HEK293T (cell line): Measurements from ENCODE around the gene FOLR3.
"Not testable (repeated sequence)": the region's sequence is repeated elsewhere in the genome, so short reads cannot be mapped to it uniquely, and the experiment has no call there.

ENCODE experiments used
- CTCF ChIA-PET: fragments of 350-600 bp; formaldehyde crosslinking; extraction: SDS; loops from one replicate; lab custom pipeline; 2021; ENCODE audit warnings: antibody characterized with exemption, inconsistent platforms; lab: Yijun Ruan, JAX
- POLR2A ChIA-PET: fragments of 350-600 bp; formaldehyde crosslinking; extraction: SDS; loops from one replicate; lab custom pipeline; 2020; ENCODE audit warnings: antibody characterized with exemption, inconsistent platforms; lab: Yijun Ruan, JAX
- DNase-seq: peaks from one replicate; pipeline ENCODE4 v3.0.0; 2012; ENCODE audit warnings: mixed read lengths; ENCODE audit errors: extremely low spot score
- ARNT ChIP-seq: fragments of 450-650 bp; IDR thresholded peaks from 2 replicates; pipeline ENCODE4 v1.6.1; 2017; ENCODE audit warnings: mild to moderate bottlenecking
- BHLHE40 ChIP-seq: fragments of 450-650 bp; IDR thresholded peaks from 2 replicates; pipeline ENCODE4 v1.6.1; 2016; ENCODE audit warnings: mild to moderate bottlenecking, moderate library complexity, borderline replicate concordance
- CTBP1 ChIP-seq: fragments of 450-650 bp; IDR thresholded peaks from 2 replicates; pipeline ENCODE4 v1.6.1; 2016; ENCODE audit warnings: borderline replicate concordance
- ELF4 ChIP-seq: fragments of 450-650 bp; IDR thresholded peaks from 2 replicates; pipeline ENCODE4 v1.6.1; 2017; ENCODE audit warnings: antibody characterized with exemption
- FOXA1 ChIP-seq: fragments of 450-650 bp; IDR thresholded peaks from 2 replicates; pipeline ENCODE4 v1.6.1; 2016; ENCODE audit warnings: mild to moderate bottlenecking
- FOXK2 ChIP-seq: fragments of 450-650 bp; IDR thresholded peaks from 2 replicates; pipeline ENCODE4 v1.6.1; 2016; ENCODE audit warnings: mild to moderate bottlenecking
- FOXM1 ChIP-seq: fragments of 450-650 bp; IDR thresholded peaks from 2 replicates; pipeline ENCODE4 v1.6.1; 2017; ENCODE audit warnings: mild to moderate bottlenecking, borderline replicate concordance
- HDGF ChIP-seq: fragments of 450-650 bp; IDR thresholded peaks from 2 replicates; pipeline ENCODE4 v1.6.1; 2017; ENCODE audit warnings: antibody characterized with exemption, borderline replicate concordance
- L3MBTL2 ChIP-seq: fragments of 450-650 bp; conservative IDR thresholded peaks from 2 replicates; pipeline ENCODE4 v1.6.1; 2016; ENCODE audit warnings: mild to moderate bottlenecking
- LEF1 ChIP-seq: fragments of 450-650 bp; IDR thresholded peaks from 2 replicates; pipeline ENCODE4 v1.6.1; 2017; ENCODE audit warnings: mild to moderate bottlenecking, borderline replicate concordance
- NFRKB ChIP-seq: fragments of 450-650 bp; IDR thresholded peaks from 2 replicates; pipeline ENCODE4 v1.6.1; 2016; ENCODE audit warnings: mild to moderate bottlenecking, moderate library complexity
- SP1 ChIP-seq: fragments of 450-650 bp; IDR thresholded peaks from 2 replicates; pipeline ENCODE4 v1.6.1; 2017
- SUZ12 ChIP-seq: fragments of 450-650 bp; IDR thresholded peaks from 2 replicates; pipeline ENCODE4 v1.6.1; 2016; ENCODE audit warnings: mild to moderate bottlenecking
- ZNF384 ChIP-seq: fragments of 450-650 bp; IDR thresholded peaks from 2 replicates; pipeline ENCODE4 v1.6.1; 2016
- TF ChIP-seq, protein P1 (sequence below): fragments of 450-650 bp; IDR thresholded peaks from 2 replicates; pipeline ENCODE4 v1.6.1; 2016

Gene FOLR3

DNA sequence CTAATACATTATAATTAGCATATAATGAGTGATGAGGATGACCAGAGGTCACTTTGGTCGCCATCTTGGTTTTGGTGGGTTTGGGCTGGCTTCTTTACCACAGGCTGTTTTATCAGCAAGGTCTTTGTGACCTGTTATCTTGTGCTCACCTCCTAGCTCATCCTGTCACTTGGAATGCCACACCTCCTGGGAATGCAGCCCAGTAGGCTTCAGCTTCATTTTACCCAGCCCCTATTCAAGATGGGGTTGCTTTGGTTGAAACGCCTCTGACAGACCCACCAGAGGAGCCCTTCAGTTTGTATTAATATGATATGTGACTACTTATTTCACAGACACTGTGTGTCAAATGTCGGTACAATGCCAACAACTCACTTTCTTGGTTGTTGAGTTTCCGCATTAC lies 20.2 kb downstream of the FOLR3 start:
- POLR2A ChIA-PET = no interaction called here
- TF ChIP-seq, protein P1, sequence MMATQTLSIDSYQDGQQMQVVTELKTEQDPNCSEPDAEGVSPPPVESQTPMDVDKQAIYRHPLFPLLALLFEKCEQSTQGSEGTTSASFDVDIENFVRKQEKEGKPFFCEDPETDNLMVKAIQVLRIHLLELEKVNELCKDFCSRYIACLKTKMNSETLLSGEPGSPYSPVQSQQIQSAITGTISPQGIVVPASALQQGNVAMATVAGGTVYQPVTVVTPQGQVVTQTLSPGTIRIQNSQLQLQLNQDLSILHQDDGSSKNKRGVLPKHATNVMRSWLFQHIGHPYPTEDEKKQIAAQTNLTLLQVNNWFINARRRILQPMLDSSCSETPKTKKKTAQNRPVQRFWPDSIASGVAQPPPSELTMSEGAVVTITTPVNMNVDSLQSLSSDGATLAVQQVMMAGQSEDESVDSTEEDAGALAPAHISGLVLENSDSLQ = no peak
- no peak for TF ChIP-seq LEF1
- no peak for DNase-seq
- CTCF ChIA-PET = no interaction called here

DNA sequence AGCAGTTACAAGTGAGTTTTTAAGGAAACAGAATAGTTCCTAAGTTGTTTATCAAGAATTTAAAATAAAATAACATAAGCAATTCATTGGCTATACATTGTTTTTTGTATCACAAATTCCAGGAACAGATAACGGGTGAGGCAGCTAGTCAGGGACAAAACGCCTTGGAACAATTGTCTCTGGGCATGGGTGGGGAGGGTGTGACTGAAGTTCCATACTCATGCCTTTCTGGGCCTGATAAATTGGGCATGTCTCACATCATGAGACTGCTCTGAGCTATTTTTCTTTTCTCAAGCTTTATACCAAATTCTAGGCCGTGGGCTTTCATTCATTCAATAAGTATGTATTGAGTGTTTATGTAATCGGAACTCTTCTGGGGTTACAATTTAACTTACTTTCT lies 21.6 kb downstream of the FOLR3 start:
- no peak for DNase-seq
- CTCF ChIA-PET = interaction anchor here (0.6 kb wide), 1 partner anchor 13 kb away, joined by 3 read pairs; no protein-coding TSS in a partner anchor
- TF ChIP-seq FOXM1 = no peak
- no peak for TF ChIP-seq L3MBTL2
- no peak for TF ChIP-seq LEF1
- no peak for TF ChIP-seq FOXK2
- TF ChIP-seq FOXA1 = no peak
- TF ChIP-seq HDGF = no peak
- POLR2A ChIA-PET = interaction anchor here (0.9 kb wide), 1 partner anchor 151 kb away, joined by 3 read pairs; no protein-coding TSS in a partner anchor

DNA sequence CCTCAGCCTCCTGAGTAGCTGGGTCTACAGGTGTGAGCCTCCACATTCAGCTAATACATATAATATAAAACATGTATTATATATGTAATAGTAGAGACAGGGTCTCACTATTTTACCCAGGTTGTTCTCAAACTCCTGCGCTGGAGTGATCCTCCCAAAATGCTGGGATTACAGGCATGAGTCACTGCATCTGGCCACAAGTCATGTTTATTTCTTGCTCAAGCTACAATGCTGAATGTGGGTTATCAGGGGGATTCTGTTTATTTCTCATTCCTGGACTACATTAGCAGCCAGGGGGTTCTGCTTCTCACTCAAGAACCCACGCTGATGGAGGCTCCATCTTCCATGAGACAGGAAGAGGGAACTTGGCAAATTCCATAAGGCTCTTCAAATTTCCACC lies 24.8 kb downstream of the FOLR3 start:
- CTCF ChIA-PET = no interaction called here
- TF ChIP-seq NFRKB (no peak), HDGF (no peak), SP1 (no peak), LEF1 (no peak)
- DNase-seq = no peak
- POLR2A ChIA-PET = no interaction called here

DNA sequence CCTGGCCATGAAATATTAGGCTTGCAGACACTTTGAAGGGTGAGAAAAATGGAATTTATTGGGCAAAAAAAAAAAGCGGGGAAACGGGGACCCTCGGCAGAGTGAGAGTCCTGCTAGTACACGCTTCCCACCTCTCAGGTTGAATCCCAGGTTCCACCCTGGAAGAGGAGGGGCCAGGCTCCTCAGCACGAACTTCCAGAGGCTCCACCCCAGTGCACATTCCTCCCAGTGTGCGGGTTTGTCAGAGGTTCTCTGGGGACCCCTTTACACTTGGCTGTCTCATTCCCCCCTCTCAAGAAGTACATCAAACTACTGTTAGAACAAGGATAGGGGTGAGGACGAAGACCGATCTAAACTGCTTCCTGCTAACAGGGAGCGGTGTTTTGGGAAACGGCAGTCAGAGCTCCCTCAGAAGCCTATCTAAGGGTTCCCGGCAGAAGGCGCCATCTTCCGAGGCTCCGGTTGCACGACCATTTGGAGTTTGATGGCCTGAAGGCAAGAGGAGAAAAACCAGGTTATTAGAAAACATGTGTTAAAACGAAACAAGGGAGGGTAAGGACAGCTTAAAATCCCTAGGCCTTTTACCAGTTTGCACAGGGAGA lies 27.5 kb downstream of the FOLR3 start:
- ChIA-PET CTCF (interaction anchor here (0.5 kb wide), 1 partner anchor 10 kb away, joined by 3 read pairs; no protein-coding TSS in a partner anchor), POLR2A (no interaction called here)
- TF ChIP-seq CTBP1 = no peak
- no peak for TF ChIP-seq SP1
- TF ChIP-seq ZNF384 = no peak
- TF ChIP-seq NFRKB = no peak
- TF ChIP-seq FOXM1 = no peak
- no peak for TF ChIP-seq FOXA1
- TF ChIP-seq L3MBTL2 = no peak
- TF ChIP-seq ELF4 = no peak
- TF ChIP-seq, protein P1 = no peak
- TF ChIP-seq SUZ12 = no peak
- no peak for TF ChIP-seq FOXK2
- TF ChIP-seq ARNT = no peak
- DNase-seq = no peak

DNA sequence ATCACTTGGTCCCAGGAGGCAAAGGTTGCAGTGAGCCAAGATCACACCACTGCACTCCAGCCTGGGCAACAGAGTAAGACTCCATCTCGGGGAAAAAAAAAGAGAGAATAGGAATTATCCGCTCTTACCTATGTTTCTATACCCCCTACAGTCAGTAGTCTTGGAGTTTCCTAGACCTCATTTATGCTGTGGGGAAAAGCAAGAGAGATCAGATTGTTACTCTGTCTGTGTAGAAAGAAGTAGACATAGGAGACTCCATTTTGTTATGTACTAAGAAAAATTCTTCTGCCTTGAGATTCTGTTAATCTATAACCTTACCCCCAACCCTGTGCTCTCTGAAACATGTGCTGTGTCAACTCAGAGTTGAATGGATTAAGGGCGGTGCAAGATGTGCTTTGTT lies 28.7 kb downstream of the FOLR3 start:
- POLR2A ChIA-PET, DNase-seq, CTCF ChIA-PET: not testable (repeated sequence)

DNA sequence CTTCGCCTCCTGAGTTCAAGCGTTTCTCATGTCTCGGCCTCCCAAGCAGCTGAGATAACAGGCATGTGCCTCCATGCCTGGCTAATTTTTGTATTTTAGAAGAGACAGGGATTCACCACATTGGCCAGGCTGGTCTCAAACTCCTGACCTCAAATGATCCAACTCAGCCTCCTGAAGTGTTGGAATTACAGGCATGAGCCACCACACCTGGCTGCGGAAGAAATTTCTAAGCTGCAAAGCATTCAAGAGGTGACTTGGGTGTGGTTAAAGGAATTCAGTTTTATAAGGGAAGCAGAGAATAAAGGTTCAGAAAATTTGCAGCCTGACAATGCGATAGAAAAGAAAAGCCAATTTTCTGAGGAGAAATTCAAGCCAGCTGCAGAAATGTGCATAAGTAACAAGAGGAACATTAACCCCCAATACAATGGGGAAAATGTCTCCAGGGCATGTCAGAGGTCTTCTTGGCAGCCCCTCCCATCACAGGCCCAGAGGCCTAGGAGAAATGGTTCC lies 33.6 kb downstream of the FOLR3 start:
- CTCF ChIA-PET, DNase-seq, POLR2A ChIA-PET: not testable (repeated sequence)

DNA sequence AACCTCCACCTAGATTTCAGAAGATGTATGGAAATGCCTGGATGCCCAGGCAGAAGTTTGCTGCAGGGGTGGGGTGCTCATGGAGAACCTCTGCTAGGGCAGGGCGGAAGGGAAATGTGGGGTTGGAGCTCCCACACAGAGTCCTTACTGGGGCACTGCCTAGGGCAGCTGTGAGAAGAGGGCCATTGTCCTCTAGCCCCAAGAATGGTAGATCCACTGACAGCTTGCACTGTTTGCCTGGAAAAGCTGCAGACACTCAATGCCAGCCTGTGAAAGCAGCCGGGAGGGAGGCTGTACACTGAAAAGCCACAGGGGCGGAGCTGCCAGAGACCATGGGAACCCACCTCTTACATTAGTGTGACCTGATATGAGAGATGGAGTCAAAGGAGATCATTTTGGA lies 34.2 kb downstream of the FOLR3 start:
- CTCF ChIA-PET, POLR2A ChIA-PET, DNase-seq: not testable (repeated sequence)

DNA sequence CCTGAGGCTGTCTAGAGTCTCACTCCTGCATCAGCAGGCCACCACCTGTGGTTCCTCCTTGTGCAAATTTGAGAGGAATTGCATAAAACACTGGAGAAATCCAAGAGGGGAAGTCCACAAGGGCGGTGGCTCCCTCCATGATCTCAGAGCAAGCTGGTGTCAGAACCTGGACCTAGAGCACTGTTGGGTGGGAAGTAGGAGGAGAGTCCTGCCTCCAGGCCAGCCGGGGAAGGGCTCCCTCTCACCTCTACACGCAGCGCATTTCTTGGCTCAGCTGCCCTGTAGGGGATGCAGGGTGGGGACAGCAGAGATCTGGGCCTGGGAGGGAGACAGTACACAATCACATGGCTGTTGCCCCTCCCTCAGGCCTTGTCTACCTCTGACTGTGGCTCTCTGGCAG lies 36.5 kb downstream of the FOLR3 start:
- CTCF ChIA-PET, POLR2A ChIA-PET: not testable (repeated sequence)

DNA sequence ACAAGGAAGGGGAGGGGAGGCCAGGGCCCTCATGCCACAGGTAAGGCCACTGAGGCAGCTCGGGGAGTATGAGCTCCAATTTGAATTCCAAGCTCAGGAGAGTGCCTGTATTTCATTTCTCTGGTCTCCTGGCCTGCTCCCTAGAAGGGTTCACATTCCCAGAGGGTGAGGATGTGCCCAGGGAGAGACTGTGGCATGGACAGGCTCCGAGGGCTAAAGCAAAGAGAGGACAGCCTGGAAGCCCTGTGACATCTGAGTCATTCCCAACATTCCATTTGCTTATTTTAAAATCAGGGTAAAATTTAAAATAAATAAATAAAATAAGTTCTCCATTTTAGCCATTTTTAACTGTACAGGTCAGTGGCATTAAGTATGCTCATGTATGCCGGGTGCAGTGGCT lies 37.8 kb downstream of the FOLR3 start:
- ChIA-PET POLR2A (no interaction called here), CTCF (no interaction called here)
- DNase-seq = no peak
- no peak for TF ChIP-seq SUZ12
- no peak for TF ChIP-seq ZNF384
- no peak for TF ChIP-seq FOXK2
- TF ChIP-seq HDGF = no peak
- TF ChIP-seq LEF1 = no peak
- TF ChIP-seq ELF4 = no peak
- TF ChIP-seq FOXA1 = no peak
- TF ChIP-seq, protein P1 = no peak
- no peak for TF ChIP-seq BHLHE40

More for the DNA sequence above, 36.5 kb downstream of the FOLR3 start:
- DNase-seq = not testable (repeated sequence)
